Tibial nerve (tissue), 4 donors: ENCODE results near the gene DNAAF5. TPM values are rescaled to one million over a fixed set of nuclear protein-coding genes. Genes with fewer than 3 reads are reported as not detected.

Source experiments
- DNase-seq, 2 donors: peaks; one replicate each; pipeline ENCODE4 v3.0.0-alpha.2; 2019; ENCODE audit warnings: low spot score in 2 of 2
- H3K27ac ChIP-seq, 4 donors: fragments of 200-600 bp; sonication (generic) in 3 of 4; one replicate each; pipeline ENCODE4 v1.5.1; 2017 to 2019; ENCODE audit warnings: mild to moderate bottlenecking in 1 of 4
- H3K27me3 ChIP-seq, 2 donors: fragments of 200-600 bp; sonication (generic) in 1 of 2; one replicate each; pipeline versions ENCODE4 v1.5.1 to v1.6.0; 2017 to 2019
- H3K36me3 ChIP-seq, 3 donors: fragments of 200-600 bp; sonication (generic); one replicate each; pipeline ENCODE4 v1.5.1; 2018 to 2019
- H3K4me1 ChIP-seq, 4 donors: fragments of 200-600 bp; sonication (generic) in 3 of 4; one replicate each; pipeline ENCODE4 v1.5.1; 2017 to 2019
- H3K4me3 ChIP-seq, 4 donors: fragments of 200-600 bp; sonication (generic) in 3 of 4; one replicate each; pipeline ENCODE4 v1.5.1; 2017 to 2019; ENCODE audit warnings: mild to moderate bottlenecking in 1 of 4, moderate library complexity in 1 of 4
- H3K9me3 ChIP-seq, 4 donors: fragments of 200-600 bp; sonication (generic) in 3 of 4; one replicate each; pipeline ENCODE4 v1.5.1; 2017 to 2019
- EP300 ChIP-seq, 2 donors: sonication (generic); formaldehyde crosslinking; IDR thresholded peaks; one replicate each; pipeline ENCODE4 v1.6.1; 2017; ENCODE audit warnings: antibody characterized with exemption in 2 of 2, mild to moderate bottlenecking in 1 of 2
- POLR2A ChIP-seq, 2 donors: fragments of 450-650 bp; IDR thresholded peaks; one replicate each; pipeline ENCODE4 v1.6.1; 2017; ENCODE audit warnings: antibody characterized with exemption in 2 of 2, mild to moderate bottlenecking in 2 of 2, moderate library complexity in 2 of 2
- whole genome bisulfite sequencing, 2 donors: methylation state at CpG; one replicate each; pipeline ENCODE4 v1.1.5; 2018; 5-methylcytosine and 5-hydroxymethylcytosine counted together
- total RNA-seq, 4 donors: library from RNA; depleted of rRNA; stranded (reverse); fragments of >200 nt; gene quantifications; one replicate each; pipeline ENCODE4 v1.1.0, GENCODE V29; 2016
- TF ChIP-seq, protein P1 (sequence below), 5 experiments: fragments of 200-600 bp in 3 of 5; fragments of 450-650 bp in 2 of 5; sonication (generic) in 3 of 5; IDR thresholded peaks; one replicate each; pipeline ENCODE4 v1.5.1; 2016 to 2019; ENCODE audit warnings: antibody characterized with exemption in 5 of 5, mild to moderate bottlenecking in 3 of 5, moderate library complexity in 2 of 5

DNAAF5 gene
- total RNA-seq, 4 donors from 2014 or later: 26.0 to 56.7 (median 41.6) TPM

DNA sequence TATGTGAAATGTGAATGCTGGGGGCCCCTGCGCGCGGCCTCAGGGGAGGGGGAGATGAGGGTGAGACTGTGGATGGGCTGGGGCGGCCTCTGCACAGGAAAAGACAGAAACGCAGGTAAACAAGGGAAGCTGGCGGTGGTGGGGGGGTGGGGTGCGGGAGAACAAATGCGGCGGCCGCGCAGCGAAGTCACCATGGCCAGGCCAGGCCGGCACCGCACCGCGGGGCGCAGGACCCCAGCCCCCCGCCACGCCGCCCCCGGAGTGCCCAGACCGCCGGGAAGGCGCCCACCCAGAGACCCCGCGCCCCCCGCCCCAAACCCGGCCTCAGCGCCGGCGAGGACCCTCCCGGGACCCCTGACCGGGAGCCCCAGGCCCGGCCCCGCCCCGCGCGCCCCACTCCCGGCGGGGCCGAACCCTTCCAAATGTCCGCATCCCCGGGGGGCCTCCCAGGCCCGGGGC is 14.5 kb upstream of the DNAAF5 start:
- no peaks in the 10 kb centered on the region for H3K36me3 ChIP-seq
- no peak for DNase-seq
- WGBS, 2 donors: 1 to 2% methylated on average over 23 to 28 of the region's 44 CpGs
- H3K9me3 ChIP-seq: no peaks in the 10 kb centered on the region
- TF ChIP-seq, protein P1, sequence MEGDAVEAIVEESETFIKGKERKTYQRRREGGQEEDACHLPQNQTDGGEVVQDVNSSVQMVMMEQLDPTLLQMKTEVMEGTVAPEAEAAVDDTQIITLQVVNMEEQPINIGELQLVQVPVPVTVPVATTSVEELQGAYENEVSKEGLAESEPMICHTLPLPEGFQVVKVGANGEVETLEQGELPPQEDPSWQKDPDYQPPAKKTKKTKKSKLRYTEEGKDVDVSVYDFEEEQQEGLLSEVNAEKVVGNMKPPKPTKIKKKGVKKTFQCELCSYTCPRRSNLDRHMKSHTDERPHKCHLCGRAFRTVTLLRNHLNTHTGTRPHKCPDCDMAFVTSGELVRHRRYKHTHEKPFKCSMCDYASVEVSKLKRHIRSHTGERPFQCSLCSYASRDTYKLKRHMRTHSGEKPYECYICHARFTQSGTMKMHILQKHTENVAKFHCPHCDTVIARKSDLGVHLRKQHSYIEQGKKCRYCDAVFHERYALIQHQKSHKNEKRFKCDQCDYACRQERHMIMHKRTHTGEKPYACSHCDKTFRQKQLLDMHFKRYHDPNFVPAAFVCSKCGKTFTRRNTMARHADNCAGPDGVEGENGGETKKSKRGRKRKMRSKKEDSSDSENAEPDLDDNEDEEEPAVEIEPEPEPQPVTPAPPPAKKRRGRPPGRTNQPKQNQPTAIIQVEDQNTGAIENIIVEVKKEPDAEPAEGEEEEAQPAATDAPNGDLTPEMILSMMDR (IDR thresholded peaks at IDR 0.05): no peak
- TF ChIP-seq EP300 (IDR thresholded peaks at IDR 0.05) (no peak), POLR2A (IDR thresholded peaks at IDR 0.05) (no peak)
- H3K4me1 ChIP-seq: peaks cover 0 to 11% (median 2%) of the 10 kb centered on the region in 4 donors
- peak overlapping the region in 1 of 4 donors; percentile 57 for H3K27ac ChIP-seq
- peaks cover 0 to 22% of the 10 kb centered on the region in 2 donors for H3K27me3 ChIP-seq
- peak overlapping the region in 3 of 4 donors; percentile 21 to 56 (median 30) for H3K4me3 ChIP-seq

DNA sequence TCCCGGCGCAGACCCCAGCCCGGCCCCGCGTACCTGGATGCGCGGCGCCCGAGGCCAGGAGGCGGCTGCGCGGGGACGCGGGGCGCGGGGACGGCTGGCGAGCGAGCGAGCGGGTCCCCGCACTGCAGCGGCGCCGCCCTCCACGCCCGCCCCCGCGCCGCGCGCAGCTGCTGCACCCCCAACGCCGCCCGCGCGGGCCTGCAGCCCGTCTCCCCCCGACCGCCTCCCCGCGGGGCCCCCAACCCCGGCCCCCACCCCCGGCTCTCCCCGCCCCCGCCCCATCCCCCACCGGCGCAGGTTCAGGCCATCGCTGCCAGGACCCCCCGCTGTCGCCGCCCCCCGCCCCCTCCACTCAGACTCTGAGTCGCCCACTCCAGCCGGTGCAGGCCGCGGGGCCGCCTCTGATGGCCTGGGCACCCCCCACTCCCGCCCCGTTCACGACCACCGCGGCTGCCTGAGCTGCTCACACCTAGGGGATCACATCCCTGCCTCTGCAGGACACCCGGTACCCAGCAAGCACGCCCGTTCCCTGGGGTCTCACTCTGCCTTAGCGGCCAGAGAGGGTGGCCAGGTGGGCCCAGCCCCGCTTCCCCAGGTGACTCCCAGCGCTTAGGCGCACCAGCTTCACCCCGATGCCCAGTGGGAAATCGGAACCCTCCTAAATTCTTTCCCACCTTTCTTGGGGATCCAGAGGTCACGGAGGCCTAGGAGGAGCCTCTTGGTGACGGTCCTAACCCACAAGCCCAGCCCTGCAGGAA is 13.9 kb upstream of the DNAAF5 start:
- WGBS, 2 donors: 65 to 79% methylated on average over 7 to 10 of the region's 74 CpGs
- H3K27me3 ChIP-seq: peaks cover 0 to 22% of the 10 kb centered on the region in 2 donors
- no peaks in the 10 kb centered on the region for H3K9me3 ChIP-seq
- peak overlapping the region in 3 of 4 donors; percentile 21 to 56 (median 30) for H3K4me3 ChIP-seq
- H3K36me3 ChIP-seq: no peaks in the 10 kb centered on the region
- DNase-seq: no peak
- peaks cover 0 to 11% (median 2%) of the 10 kb centered on the region in 4 donors for H3K4me1 ChIP-seq
- TF ChIP-seq, protein P1 (IDR thresholded peaks at IDR 0.05): no peak
- TF ChIP-seq EP300 (IDR thresholded peaks at IDR 0.05) (no peak), POLR2A (IDR thresholded peaks at IDR 0.05) (no peak)
- H3K27ac ChIP-seq: peak overlapping the region in 1 of 4 donors; percentile 57

DNA sequence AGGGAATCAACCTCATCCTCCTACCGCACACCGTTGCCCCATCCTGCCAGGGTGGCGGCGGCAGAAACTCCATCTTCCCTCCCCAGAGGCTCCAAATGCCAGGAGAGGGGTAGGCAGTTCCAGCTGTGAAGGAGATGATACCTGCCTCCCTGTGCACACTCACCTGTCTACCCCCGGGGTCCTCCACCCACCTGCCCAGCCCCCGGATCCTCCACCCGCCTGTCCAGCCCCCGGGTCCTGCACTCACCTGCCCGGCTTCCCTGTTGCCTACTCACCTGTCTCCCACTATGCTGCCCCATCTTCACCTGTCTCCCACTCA is 13.4 kb upstream of the DNAAF5 start:
- DNase-seq: no peak
- peaks cover 0 to 11% (median 2%) of the 10 kb centered on the region in 4 donors for H3K4me1 ChIP-seq
- TF ChIP-seq POLR2A (IDR thresholded peaks at IDR 0.05) (no peak), EP300 (IDR thresholded peaks at IDR 0.05) (no peak)
- TF ChIP-seq, protein P1 (IDR thresholded peaks at IDR 0.05): no peak
- 84 to 87% methylated on average over 9 of the region's 9 CpGs for WGBS, 2 donors
- H3K27me3 ChIP-seq: peaks cover 0 to 22% of the 10 kb centered on the region in 2 donors
- peaks cover 0 to 4% (median 0%) of the 10 kb centered on the region in 4 donors for H3K9me3 ChIP-seq
- H3K27ac ChIP-seq: no peak overlapping the region
- no peaks in the 10 kb centered on the region for H3K36me3 ChIP-seq
- no peak overlapping the region for H3K4me3 ChIP-seq

DNA sequence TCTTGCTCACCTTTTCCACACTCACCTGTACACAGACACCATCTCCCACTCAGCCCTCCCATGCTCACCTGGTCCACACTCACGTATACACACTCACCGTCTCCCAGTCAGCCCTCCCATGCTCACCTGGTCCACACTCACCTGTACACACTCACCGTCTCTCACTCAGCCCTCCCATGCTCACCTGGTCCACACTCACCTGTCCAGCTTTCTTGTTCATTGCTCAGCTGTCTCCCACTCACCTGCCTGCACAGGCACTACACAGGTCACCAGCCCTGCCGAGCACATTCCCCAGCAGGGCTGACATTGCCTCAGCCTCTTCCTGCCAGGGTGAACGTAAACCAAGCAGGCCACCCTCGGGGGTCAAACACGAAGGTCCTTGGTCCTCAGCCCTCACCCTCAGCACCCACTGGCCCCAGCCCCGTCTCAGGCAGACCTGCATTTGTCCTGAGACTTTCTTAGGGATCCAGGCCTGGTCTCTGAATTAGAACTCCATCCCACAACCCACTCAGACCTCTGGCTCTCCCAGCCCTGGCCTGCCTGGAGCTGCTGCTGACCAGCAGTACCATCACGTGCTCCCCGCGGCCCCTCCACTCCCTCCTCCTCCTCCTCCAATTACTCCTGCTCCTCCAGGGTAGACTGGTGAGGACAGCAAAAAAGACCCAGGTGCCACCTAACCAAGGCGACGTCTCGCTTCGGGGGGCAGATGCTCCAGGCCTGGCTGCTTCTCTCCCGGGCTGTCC is 12.8 kb upstream of the DNAAF5 start:
- H3K27me3 ChIP-seq: peaks cover 0 to 22% of the 10 kb centered on the region in 2 donors
- peaks cover 0 to 4% (median 0%) of the 10 kb centered on the region in 4 donors for H3K9me3 ChIP-seq
- no peak overlapping the region for H3K27ac ChIP-seq
- H3K4me3 ChIP-seq: no peak overlapping the region
- 75 to 82% methylated on average over 16 of the region's 16 CpGs for WGBS, 2 donors
- peaks cover 0 to 11% (median 2%) of the 10 kb centered on the region in 4 donors for H3K4me1 ChIP-seq
- H3K36me3 ChIP-seq: no peaks in the 10 kb centered on the region
- TF ChIP-seq POLR2A (IDR thresholded peaks at IDR 0.05): no peak
- TF ChIP-seq, protein P1 (IDR thresholded peaks at IDR 0.05): no peak
- no peak for TF ChIP-seq EP300 (IDR thresholded peaks at IDR 0.05)
- no peak for DNase-seq

DNA sequence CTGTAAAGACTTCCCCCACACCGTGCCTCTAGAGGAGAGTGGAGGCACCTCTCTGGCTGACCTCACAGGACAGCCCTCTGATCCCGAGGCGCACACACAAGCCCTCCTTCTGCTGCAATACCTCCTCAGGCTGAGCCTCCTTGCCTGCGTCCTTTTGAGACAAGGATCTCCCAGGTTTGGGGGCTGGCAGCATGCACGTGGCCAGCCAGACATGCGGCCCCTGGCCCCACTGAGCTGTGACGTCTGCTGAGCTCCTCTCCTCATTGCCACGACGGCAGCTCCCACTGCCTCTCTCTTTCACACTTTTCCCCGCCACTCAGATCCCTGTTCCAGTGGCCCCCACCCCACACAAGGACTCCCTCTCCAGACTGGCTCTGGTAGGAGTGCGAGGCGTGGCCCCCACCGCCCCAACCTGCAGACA is 12.2 kb upstream of the DNAAF5 start:
- TF ChIP-seq, protein P1 (IDR thresholded peaks at IDR 0.05): no peak
- TF ChIP-seq EP300 (IDR thresholded peaks at IDR 0.05): no peak
- no peak for TF ChIP-seq POLR2A (IDR thresholded peaks at IDR 0.05)
- 77 to 79% methylated on average over 9 to 13 of the region's 13 CpGs for WGBS, 2 donors
- DNase-seq: no peak

More for the DNA sequence above, 12.2 kb upstream of the DNAAF5 start:
- no peak overlapping the region for H3K4me3 ChIP-seq
- peaks cover 0 to 4% (median 0%) of the 10 kb centered on the region in 4 donors for H3K9me3 ChIP-seq
- no peaks in the 10 kb centered on the region for H3K36me3 ChIP-seq
- peaks cover 0 to 22% of the 10 kb centered on the region in 2 donors for H3K27me3 ChIP-seq
- no peak overlapping the region for H3K27ac ChIP-seq
- H3K4me1 ChIP-seq: peaks cover 0 to 11% (median 2%) of the 10 kb centered on the region in 4 donors
